Panc1 (cell line): ENCODE data around the gene HELZ. TPM values are rescaled to one million over a fixed set of nuclear protein-coding genes. Genes with fewer than 3 reads are reported as not detected.

Source experiments
- ATAC-seq: fragments of 200-7000 bp; cut with Tn5 transposase; 2 replicates; pipeline ENCODE4 v1.9.1; 2020; ENCODE audit warnings: mild to moderate bottlenecking, moderate library complexity
- BruUV-seq: library from RNA; stranded (reverse); fragments of 400-500 nt; replicated peaks from 2 replicates; lab custom pipeline; 2021; lab: Mats Ljungman, UMichigan
- CTCF ChIA-PET: fragments of 300-600 bp; sonication (Branson Sonifier 250); formaldehyde crosslinking; loops from one replicate; lab custom pipeline; 2022; ENCODE audit warnings: antibody characterized with exemption; lab: Charles Lee
- POLR2A ChIA-PET: fragments of 300-600 bp; sonication (Branson Sonifier 250); formaldehyde crosslinking; loops from one replicate; lab custom pipeline; 2022; ENCODE audit warnings: antibody characterized with exemption; lab: Charles Lee
- DNase-seq: peaks from one replicate; pipeline ENCODE4 v3.0.0-alpha.2; 2010; ENCODE audit warnings: low read depth, low spot score
- H3K27ac ChIP-seq: 2 replicates; pipeline ENCODE4 v1.5.1; 2011; ENCODE audit warnings: mild to moderate bottlenecking, low read length, inconsistent platforms
- H3K27me3 ChIP-seq: fragments of 200-500 bp; sonication (Bioruptor generic); 2 replicates; pipeline ENCODE4 v1.6.0; 2014; ENCODE audit warnings: low read length, inconsistent platforms; ENCODE audit not compliant: control insufficient read depth, insufficient read depth
- H3K36me3 ChIP-seq: fragments of 200-500 bp; sonication (Bioruptor generic); 2 replicates; pipeline ENCODE4 v1.5.1; 2014; ENCODE audit warnings: inconsistent platforms, mild to moderate bottlenecking, low read length, moderate library complexity; ENCODE audit not compliant: control insufficient read depth, insufficient read depth
- H3K4me1 ChIP-seq: 2 replicates; pipeline ENCODE4 v1.5.1; 2011; ENCODE audit warnings: inconsistent platforms, mild to moderate bottlenecking, low read length, moderate library complexity; ENCODE audit not compliant: control insufficient read depth, insufficient read depth
- H3K4me3 ChIP-seq, 2 experiments: 2 replicates each; pipeline ENCODE4 v1.5.1; 2011 to 2012; ENCODE audit warnings: low read depth in 2 of 2, low read length in 2 of 2, mild to moderate bottlenecking in 2 of 2, inconsistent platforms in 1 of 2, moderate library complexity in 1 of 2
- H3K9me3 ChIP-seq: fragments of 200-500 bp; sonication (Bioruptor generic); 2 replicates; pipeline ENCODE4 v1.5.1; 2014; ENCODE audit warnings: low read depth, mild to moderate bottlenecking, inconsistent platforms, low read length, moderate library complexity; ENCODE audit not compliant: control insufficient read depth, insufficient read depth
- SIN3A ChIP-seq: IDR thresholded peaks from 2 replicates; pipeline ENCODE4 v1.6.1; 2012; ENCODE audit warnings: low read depth, mild to moderate bottlenecking, low read length, moderate library complexity, borderline replicate concordance; ENCODE audit not compliant: insufficient read depth
- TCF7L2 ChIP-seq: IDR thresholded peaks from 2 replicates; pipeline ENCODE4 v1.6.1; 2011; ENCODE audit warnings: mild to moderate bottlenecking, low read depth, low read length, inconsistent platforms
- in situ Hi-C: cut with HindIII; loops from 2 replicates; pipeline ENCODE4 v1.10.0; 2016; ENCODE audit warnings: low sequenced_read_pairs, low pct_unique_long_range_greater_than_20kb
- intact Hi-C: fragments of 100-400 bp; cut with micrococcal nuclease; formaldehyde crosslinking; loops from one replicate; pipeline ENCODE4 v1.10.0; 2022; ENCODE audit not compliant: unreplicated experiment
- total RNA-seq: library from RNA; stranded (reverse); gene quantifications from one replicate; pipeline ENCODE4 v1.2.1, GENCODE V29; 2021; ENCODE audit not compliant: unreplicated experiment
- TF ChIP-seq, protein P1 (sequence below), 2 experiments: IDR thresholded peaks; 2 replicates each; pipeline ENCODE4 v1.6.1; 2011 to 2012; ENCODE audit warnings: low read depth in 2 of 2, control low read depth in 1 of 2, low read length in 1 of 2, mild to moderate bottlenecking in 1 of 2, moderate library complexity in 1 of 2; ENCODE audit not compliant: insufficient read depth in 1 of 2
- TF ChIP-seq, protein P2 (sequence below): fragments of 450-650 bp; IDR thresholded peaks from 2 replicates; pipeline ENCODE4 v1.5.1; 2017; ENCODE audit warnings: mild to moderate bottlenecking

HELZ gene
- total RNA-seq, 1 experiment from 2014 or later: 15.0 TPM

DNA sequence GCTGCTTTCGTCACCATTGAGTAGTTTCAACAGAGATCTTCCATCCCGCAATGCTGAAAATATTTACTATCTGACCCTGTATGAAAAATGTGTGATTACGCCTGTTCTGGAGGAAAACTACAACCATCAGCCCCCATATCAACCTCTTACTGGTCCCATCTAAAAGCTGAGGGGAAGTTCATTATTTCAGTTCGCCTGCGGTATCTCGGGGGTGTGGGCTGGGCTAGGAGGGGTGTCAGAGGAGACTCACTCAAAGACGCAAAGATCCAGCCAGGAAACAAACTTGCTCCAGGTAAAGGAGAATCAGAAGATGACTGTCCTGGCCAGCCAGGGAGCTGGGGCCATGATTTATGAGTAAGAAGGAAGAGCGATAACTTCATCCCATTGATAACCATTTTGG, 187.0 kb downstream of the HELZ start:
- in situ Hi-C loops: no loop called here
- Histone ChIP-seq H3K4me1 (no peaks in the 10 kb centered on the region), H3K36me3 (no peaks in the 10 kb centered on the region), H3K27me3 (no peaks in the 10 kb centered on the region), H3K9me3 (no peaks in the 10 kb centered on the region), H3K27ac (no peak overlapping the region), H3K4me3 (no peak overlapping the region)
- BruUV-seq: no TSS peak
- TF ChIP-seq TCF7L2: no peak
- TF ChIP-seq, protein P1, sequence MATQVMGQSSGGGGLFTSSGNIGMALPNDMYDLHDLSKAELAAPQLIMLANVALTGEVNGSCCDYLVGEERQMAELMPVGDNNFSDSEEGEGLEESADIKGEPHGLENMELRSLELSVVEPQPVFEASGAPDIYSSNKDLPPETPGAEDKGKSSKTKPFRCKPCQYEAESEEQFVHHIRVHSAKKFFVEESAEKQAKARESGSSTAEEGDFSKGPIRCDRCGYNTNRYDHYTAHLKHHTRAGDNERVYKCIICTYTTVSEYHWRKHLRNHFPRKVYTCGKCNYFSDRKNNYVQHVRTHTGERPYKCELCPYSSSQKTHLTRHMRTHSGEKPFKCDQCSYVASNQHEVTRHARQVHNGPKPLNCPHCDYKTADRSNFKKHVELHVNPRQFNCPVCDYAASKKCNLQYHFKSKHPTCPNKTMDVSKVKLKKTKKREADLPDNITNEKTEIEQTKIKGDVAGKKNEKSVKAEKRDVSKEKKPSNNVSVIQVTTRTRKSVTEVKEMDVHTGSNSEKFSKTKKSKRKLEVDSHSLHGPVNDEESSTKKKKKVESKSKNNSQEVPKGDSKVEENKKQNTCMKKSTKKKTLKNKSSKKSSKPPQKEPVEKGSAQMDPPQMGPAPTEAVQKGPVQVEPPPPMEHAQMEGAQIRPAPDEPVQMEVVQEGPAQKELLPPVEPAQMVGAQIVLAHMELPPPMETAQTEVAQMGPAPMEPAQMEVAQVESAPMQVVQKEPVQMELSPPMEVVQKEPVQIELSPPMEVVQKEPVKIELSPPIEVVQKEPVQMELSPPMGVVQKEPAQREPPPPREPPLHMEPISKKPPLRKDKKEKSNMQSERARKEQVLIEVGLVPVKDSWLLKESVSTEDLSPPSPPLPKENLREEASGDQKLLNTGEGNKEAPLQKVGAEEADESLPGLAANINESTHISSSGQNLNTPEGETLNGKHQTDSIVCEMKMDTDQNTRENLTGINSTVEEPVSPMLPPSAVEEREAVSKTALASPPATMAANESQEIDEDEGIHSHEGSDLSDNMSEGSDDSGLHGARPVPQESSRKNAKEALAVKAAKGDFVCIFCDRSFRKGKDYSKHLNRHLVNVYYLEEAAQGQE (IDR thresholded peaks at IDR 0.05; ENCODE audit: insufficient read depth in 1 of 2, low read depth in 2 of 2, low read length in 1 of 2): no peak
- intact Hi-C loops: no loop called here
- ATAC-seq: no peak
- CTCF ChIA-PET: no interaction called here
- DNase-seq: no peak
- POLR2A ChIA-PET: no interaction called here

DNA sequence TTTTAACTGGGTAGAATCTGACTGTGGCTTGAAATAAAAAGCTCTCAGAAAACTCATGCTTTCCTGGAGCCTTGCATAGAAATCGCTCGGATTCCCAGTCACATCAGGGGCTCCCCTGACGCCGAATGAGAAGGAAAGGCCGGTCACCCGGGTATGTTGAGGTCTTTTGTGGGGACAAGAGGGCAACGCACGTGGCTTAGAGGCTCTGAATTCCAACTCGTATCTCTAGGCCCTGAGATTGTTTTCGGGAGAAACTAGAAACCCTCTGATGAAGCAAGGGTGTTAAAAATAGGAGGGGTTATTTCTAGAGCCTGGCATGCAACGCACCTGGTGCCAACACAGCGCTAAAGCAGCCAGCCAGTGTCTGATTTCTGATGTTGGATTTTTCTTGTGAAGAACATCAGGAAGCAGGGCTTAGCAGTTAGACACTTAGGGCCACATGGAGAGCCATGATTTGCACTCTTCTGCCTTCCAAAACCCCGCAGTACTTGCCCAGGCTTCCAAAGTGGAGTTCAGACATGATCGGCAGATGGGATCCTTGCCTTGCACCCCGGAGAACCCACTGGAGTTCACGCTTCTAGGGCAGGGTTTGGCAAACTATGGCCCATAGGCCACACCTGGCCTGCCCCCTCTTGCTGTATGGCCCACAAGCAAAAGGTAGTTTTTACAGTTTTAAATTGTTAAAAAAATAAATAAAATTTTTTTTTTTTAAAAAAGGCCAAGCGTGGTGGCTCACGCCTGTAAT, 188.1 kb downstream of the HELZ start:
- ATAC-seq: no peak
- intact Hi-C loops: no loop called here
- ChIA-PET POLR2A (no interaction called here), CTCF (no interaction called here)
- no peak overlapping the region for H3K27ac ChIP-seq
- DNase-seq: no peak
- H3K9me3 ChIP-seq: no peaks in the 10 kb centered on the region
- in situ Hi-C loops: no loop called here
- BruUV-seq: no TSS peak
- no peak overlapping the region for H3K4me3 ChIP-seq
- H3K27me3 ChIP-seq: no peaks in the 10 kb centered on the region
- H3K4me1 ChIP-seq: no peaks in the 10 kb centered on the region
- H3K36me3 ChIP-seq: no peaks in the 10 kb centered on the region
- TF ChIP-seq, protein P2, sequence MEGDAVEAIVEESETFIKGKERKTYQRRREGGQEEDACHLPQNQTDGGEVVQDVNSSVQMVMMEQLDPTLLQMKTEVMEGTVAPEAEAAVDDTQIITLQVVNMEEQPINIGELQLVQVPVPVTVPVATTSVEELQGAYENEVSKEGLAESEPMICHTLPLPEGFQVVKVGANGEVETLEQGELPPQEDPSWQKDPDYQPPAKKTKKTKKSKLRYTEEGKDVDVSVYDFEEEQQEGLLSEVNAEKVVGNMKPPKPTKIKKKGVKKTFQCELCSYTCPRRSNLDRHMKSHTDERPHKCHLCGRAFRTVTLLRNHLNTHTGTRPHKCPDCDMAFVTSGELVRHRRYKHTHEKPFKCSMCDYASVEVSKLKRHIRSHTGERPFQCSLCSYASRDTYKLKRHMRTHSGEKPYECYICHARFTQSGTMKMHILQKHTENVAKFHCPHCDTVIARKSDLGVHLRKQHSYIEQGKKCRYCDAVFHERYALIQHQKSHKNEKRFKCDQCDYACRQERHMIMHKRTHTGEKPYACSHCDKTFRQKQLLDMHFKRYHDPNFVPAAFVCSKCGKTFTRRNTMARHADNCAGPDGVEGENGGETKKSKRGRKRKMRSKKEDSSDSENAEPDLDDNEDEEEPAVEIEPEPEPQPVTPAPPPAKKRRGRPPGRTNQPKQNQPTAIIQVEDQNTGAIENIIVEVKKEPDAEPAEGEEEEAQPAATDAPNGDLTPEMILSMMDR: no peak
- TF ChIP-seq SIN3A: no peak
- TF ChIP-seq, protein P1 (IDR thresholded peaks at IDR 0.05; ENCODE audit: insufficient read depth in 1 of 2, low read depth in 2 of 2, low read length in 1 of 2): no peak
- no peak for TF ChIP-seq TCF7L2
